Cardiac septum (tissue), 1 donor: ENCODE measurements around the gene BLCAP. TPM values are rescaled to one million over a fixed set of nuclear protein-coding genes. Genes with fewer than 3 reads are reported as not detected.

Experiments used
- DNase-seq: peaks from one replicate; pipeline ENCODE4 v3.0.0-alpha.2; 2020; ENCODE audit warnings: low spot score
- intact Hi-C: fragments of 100-400 bp; cut with DNase I; formaldehyde crosslinking; loops from one replicate; pipeline ENCODE4 v1.14.0; 2022
- total RNA-seq: library from RNA; stranded (reverse); fragmentation: NEBNext Ultra II Directional; extraction: Animal tissue kit (Norgen Biotek cat#: 25700); gene quantifications from one replicate; pipeline ENCODE4 v1.2.1, GENCODE V29; 2021
- donor health status: DM: no; HTN: no; CAD: no.

BLCAP gene
- total RNA-seq, 1 donor from 2014 or later: 89.3 TPM

- intact Hi-C loops: no loop called here
- no peak for DNase-seq
Observed at GRCh38 chr20:37520419-37520955, 7.2 kb downstream of the BLCAP start.

- DNase-seq: no peak
- intact Hi-C loops: no loop called here
Observed at GRCh38 chr20:37519508-37520418, 7.9 kb downstream of the BLCAP start.

GRCh38 chr20:37518606-37519507, 8.8 kb downstream of the BLCAP start:
- intact Hi-C loops: no loop called here
- DNase-seq: no peak

GRCh38 chr20:37518059-37518458, 9.6 kb downstream of the BLCAP start:
- intact Hi-C loops: no loop called here
- DNase-seq: no peak

GRCh38 chr20:37516811-37517750, 10.6 kb downstream of the BLCAP start:
- intact Hi-C loops: no loop called here
- DNase-seq: no peak

GRCh38 chr20:37515876-37516275, 11.8 kb downstream of the BLCAP start:
- intact Hi-C loops: no loop called here
- no peak for DNase-seq

- no peak for DNase-seq
- intact Hi-C loops: no loop called here
Observed at GRCh38 chr20:37513779-37514359, 13.8 kb downstream of the BLCAP start.

GRCh38 chr20:37511610-37512275, 15.9 kb downstream of the BLCAP start:
- peak; percentile 38 for DNase-seq
- intact Hi-C loops: no loop called here

- intact Hi-C loops: no loop called here
- DNase-seq: peak; percentile 15
Observed at GRCh38 chr20:37510226-37510625, 17.4 kb downstream of the BLCAP start.

GRCh38 chr20:37506152-37506725, 21.4 kb downstream of the BLCAP start:
- peak; percentile 62 for DNase-seq
- intact Hi-C loops: no loop called here

GRCh38 chr20:37505263-37506151, 22.2 kb downstream of the BLCAP start:
- peak; percentile 5 for DNase-seq
- intact Hi-C loops: no loop called here

- peak; percentile 69 for DNase-seq
- intact Hi-C loops: no loop called here
Observed at GRCh38 chr20:37504404-37505096, 23.1 kb downstream of the BLCAP start.

- DNase-seq: peak; percentile 71
Observed at GRCh38 chr20:37503256-37503927, 24.3 kb downstream of the BLCAP start.

GRCh38 chr20:37502654-37503053, 25.0 kb downstream of the BLCAP start:
- DNase-seq: peak; percentile 22
- intact Hi-C loops: no loop called here

More at GRCh38 chr20:37503256-37503927, 24.3 kb downstream of the BLCAP start:
- intact Hi-C loops: no loop called here

GRCh38 chr20:37501940-37502339, 25.7 kb downstream of the BLCAP start:
- peak; percentile 41 for DNase-seq
- intact Hi-C loops: no loop called here

- DNase-seq: peak; percentile 36
- intact Hi-C loops: no loop called here
Observed at GRCh38 chr20:37500311-37500710, 27.4 kb downstream of the BLCAP start.
